ENCODE measurements around the gene SCYL1.

The SCYL1 gene

DNA sequence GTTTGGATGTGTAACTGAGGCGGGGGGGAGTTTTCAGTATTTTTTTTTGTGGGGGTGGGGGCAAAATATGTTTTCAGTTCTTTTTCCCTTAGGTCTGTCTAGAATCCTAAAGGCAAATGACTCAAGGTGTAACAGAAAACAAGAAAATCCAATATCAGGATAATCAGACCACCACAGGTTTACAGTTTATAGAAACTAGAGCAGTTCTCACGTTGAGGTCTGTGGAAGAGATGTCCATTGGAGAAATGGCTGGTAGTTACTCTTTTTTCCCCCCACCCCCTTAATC, 23.8 kb upstream of the SCYL1 start:
- TF ChIP-seq CTCF (IDR thresholded peaks at IDR 0.05; ENCODE audit: extremely low read depth, missing control alignments) = no peak
- no peak for DNase-seq (ENCODE audit: low spot score)

GRCh38 chr11:65501472-65502273, 23.2 kb upstream of the SCYL1 start:
- no peak for DNase-seq (ENCODE audit: low spot score)
- TF ChIP-seq CTCF (IDR thresholded peaks at IDR 0.05; ENCODE audit: extremely low read depth, missing control alignments) = no peak

DNA sequence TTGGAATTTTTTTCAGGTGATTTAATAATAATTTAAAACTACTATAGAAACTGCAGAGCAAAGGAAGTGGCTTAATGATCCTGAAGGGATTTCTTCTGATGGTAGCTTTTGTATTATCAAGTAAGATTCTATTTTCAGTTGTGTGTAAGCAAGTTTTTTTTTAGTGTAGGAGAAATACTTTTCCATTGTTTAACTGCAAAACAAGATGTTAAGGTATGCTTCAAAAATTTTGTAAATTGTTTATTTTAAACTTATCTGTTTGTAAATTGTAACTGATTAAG, 22.7 kb upstream of the SCYL1 start:
- DNase-seq (ENCODE audit: low spot score) = no peak
- TF ChIP-seq CTCF (IDR thresholded peaks at IDR 0.05; ENCODE audit: extremely low read depth, missing control alignments) = no peak

GRCh38 chr11:65502555-65503367, 22.1 kb upstream of the SCYL1 start:
- no peak for DNase-seq (ENCODE audit: low spot score)

GRCh38 chr11:65503368-65503948, 21.4 kb upstream of the SCYL1 start:
- DNase-seq (ENCODE audit: low spot score) = no peak
- no peak for TF ChIP-seq CTCF (IDR thresholded peaks at IDR 0.05; ENCODE audit: extremely low read depth, missing control alignments)

More at GRCh38 chr11:65502555-65503367, 22.1 kb upstream of the SCYL1 start:
- no peak for TF ChIP-seq CTCF (IDR thresholded peaks at IDR 0.05; ENCODE audit: extremely low read depth, missing control alignments)

DNA sequence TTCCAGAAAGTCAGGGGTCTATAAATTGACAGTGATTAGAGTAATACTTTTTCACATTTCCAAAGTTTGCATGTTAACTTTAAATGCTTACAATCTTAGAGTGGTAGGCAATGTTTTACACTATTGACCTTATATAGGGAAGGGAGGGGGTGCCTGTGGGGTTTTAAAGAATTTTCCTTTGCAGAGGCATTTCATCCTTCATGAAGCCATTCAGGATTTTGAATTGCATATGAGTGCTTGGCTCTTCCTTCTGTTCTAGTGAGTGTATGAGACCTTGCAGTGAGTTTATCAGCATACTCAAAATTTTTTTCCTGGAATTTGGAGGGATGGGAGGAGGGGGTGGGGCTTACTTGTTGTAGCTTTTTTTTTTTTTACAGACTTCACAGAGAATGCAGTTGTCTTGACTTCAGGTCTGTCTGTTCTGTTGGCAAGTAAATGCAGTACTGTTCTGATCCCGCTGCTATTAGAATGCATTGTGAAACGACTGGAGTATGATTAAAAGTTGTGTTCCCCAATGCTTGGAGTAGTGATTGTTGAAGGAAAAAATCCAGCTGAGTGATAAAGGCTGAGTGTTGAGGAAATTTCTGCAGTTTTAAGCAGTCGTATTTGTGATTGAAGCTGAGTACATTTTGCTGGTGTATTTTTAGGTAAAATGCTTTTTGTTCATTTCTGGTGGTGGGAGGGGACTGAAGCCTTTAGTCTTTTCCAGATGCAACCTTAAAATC, 20.8 kb upstream of the SCYL1 start:
- TF ChIP-seq CTCF (IDR thresholded peaks at IDR 0.05; ENCODE audit: extremely low read depth, missing control alignments) = no peak
- DNase-seq (ENCODE audit: low spot score) = no peak

Measured in GM20000 (cell line).